ENCODE measurements around the gene PHLPP1. TPM values are rescaled to one million over a fixed set of nuclear protein-coding genes. Genes with fewer than 3 reads are reported as not detected.

PHLPP1 gene
- total and polyA plus RNA-seq, 9 of the 15 experiments (the other 6 are each of a cell fraction or from before 2014, with no cell fraction given): 0.56 to 9.0 (median 4.5) TPM

GRCh38 chr18:62829936-62830335 lies 114.6 kb downstream of the PHLPP1 start (continued):
- no peak for TF ChIP-seq ZBTB40 (IDR thresholded peaks at IDR 0.05)
- no peak for TF ChIP-seq ZBTB40 (CRISPR knock-in tag; IDR thresholded peaks at IDR 0.05)
- no peak for TF ChIP-seq GABPA (tag; conservative IDR thresholded peaks at IDR 0.05; ENCODE audit: low read depth)
- TF ChIP-seq DPF2 (IDR thresholded peaks at IDR 0.05): peak; percentile 45; the same call in 1 of the 2 replicates
- TF ChIP-seq NCOA6 (IDR thresholded peaks at IDR 0.05): no peak
- no peak for TF ChIP-seq KDM2B (CRISPR knock-in tag; IDR thresholded peaks at IDR 0.05)
- TF ChIP-seq BDP1 (IDR thresholded peaks at IDR 0.05; ENCODE audit: insufficient read depth, insufficient read length): no peak
- no peak for TF ChIP-seq MEF2A (IDR thresholded peaks at IDR 0.05; ENCODE audit: control insufficient read depth, low read depth, low read length)
- TF ChIP-seq CBX2 (IDR thresholded peaks at IDR 0.05; ENCODE audit: insufficient read depth, low read length, poor library complexity, severe bottlenecking): no peak
- TF ChIP-seq CBFA2T3 (IDR thresholded peaks at IDR 0.05): peak; percentile 41; the same call in 1 of the 2 replicates
- peak; percentile 60 for TF ChIP-seq ARID1B (IDR thresholded peaks at IDR 0.05)
- TF ChIP-seq MYNN (IDR thresholded peaks at IDR 0.05): no peak
- no peak for TF ChIP-seq MYNN (CRISPR knock-in tag; IDR thresholded peaks at IDR 0.05)
- TF ChIP-seq ARNT (IDR thresholded peaks at IDR 0.05): no peak
- no peak for TF ChIP-seq U2AF1 (optimal IDR thresholded peaks at IDR 0.05; ENCODE audit: low read depth, low read length)
- TF ChIP-seq GTF2B (IDR thresholded peaks at IDR 0.05; ENCODE audit: extremely low read depth, insufficient read length): no peak
- no peak for TF ChIP-seq ZNF354B (CRISPR knock-in tag; IDR thresholded peaks at IDR 0.05)
- TF ChIP-seq STAT5B (CRISPR knock-in tag; IDR thresholded peaks at IDR 0.05): no peak
- TF ChIP-seq ZNF197 (CRISPR knock-in tag; IDR thresholded peaks at IDR 0.05; ENCODE audit: low read depth): no peak
- no peak for TF ChIP-seq RB1 (IDR thresholded peaks at IDR 0.05; ENCODE audit: low read depth)
- TF ChIP-seq BRD4 (IDR thresholded peaks at IDR 0.05): no peak
- no peak for TF ChIP-seq BMI1 (IDR thresholded peaks at IDR 0.05; ENCODE audit: low read length)
